HG03520 (cell line): ENCODE results near the gene OR6T1.
A peak's percentile ranks its signal among the peaks of the same experiment; 100 is the strongest.

Source experiments
- ATAC-seq: cut with Tn5 transposase; IDR thresholded peaks from one replicate; pipeline ENCODE4 v1.9.1; 2021; ENCODE audit warnings: mild to moderate bottlenecking, moderate library complexity; ENCODE audit not compliant: unreplicated experiment

OR6T1 gene, protein sequence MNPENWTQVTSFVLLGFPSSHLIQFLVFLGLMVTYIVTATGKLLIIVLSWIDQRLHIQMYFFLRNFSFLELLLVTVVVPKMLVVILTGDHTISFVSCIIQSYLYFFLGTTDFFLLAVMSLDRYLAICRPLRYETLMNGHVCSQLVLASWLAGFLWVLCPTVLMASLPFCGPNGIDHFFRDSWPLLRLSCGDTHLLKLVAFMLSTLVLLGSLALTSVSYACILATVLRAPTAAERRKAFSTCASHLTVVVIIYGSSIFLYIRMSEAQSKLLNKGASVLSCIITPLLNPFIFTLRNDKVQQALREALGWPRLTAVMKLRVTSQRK

DNA sequence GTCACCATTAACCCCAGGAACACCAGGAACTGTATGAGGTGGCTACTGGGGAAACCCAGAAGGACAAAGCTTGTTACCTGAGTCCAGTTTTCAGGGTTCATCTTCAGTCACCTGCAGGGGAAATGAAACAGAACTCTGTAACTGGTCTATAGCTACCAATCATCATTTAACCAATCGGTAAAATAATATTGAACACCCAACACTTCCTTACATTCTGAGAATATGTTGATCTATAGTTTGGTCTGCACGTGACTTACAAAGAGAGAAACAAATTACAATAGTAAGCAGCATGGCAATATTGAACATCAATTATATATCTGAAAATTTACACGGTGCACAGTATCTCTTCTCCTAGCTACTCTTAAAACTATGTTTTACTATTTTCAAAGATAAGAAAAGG is at the start of gene OR6T1:
TSS of gene OR6T1 (minus strand) at position 101 of the 400 bp plus-strand sequence. CDS start at position 101, 0 bp downstream.
- no peak for ATAC-seq

DNA sequence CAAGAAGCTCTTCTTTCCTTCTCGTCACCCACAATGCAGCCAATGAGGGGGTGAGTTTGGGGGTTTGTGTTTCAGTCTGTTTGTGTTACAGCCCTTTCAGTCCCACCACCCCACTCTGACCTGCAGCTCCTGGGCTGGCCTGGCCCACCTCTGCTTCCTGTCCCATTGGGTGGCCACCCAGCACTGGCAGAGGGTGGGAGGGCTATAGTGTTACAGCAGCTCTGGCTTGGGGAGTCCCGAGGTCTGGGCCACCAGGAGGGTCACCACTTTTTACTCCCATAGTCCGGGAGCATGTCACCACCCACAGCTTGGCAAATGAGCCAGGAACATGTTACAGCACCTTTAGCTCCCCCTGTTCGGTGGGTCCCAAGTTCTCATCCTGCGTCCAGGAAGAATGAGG is 35.7 kb upstream of the OR6T1 start:
- ATAC-seq, result no peak

DNA sequence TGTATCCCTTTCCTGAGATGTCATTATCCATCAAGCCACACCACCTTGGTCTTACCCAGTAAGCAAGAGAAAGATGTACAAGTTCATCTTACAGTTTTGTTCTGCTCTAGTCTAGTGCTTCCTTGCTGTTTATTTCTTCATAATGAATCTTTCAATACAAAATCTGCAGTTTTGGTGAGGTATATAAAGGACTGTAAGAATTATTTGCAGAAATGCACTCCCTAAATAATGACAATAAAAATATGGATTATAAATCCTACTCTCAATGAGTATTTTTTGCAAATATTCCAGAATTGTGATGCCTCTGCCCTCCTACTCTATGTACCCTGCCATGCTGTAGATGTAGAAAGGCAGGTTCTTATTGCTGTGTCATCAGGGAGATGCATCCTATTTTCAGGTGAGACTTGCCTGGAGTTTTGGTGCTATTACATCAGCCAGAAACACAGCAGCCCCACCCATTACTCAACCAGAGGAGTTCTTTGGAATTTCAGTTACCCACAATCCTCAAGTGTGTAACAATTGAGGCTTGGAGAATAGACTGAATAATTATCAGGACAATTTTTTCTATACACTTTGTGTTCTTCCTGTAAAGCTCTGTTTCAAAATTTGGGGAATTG is 34.2 kb upstream of the OR6T1 start, which contains the start of gene OR10S1:
TSS of gene OR10S1 (minus strand) at position 51 of the 617 bp plus-strand sequence. CDS start 117 bp downstream, outside the sequence.
- no peak for ATAC-seq

DNA sequence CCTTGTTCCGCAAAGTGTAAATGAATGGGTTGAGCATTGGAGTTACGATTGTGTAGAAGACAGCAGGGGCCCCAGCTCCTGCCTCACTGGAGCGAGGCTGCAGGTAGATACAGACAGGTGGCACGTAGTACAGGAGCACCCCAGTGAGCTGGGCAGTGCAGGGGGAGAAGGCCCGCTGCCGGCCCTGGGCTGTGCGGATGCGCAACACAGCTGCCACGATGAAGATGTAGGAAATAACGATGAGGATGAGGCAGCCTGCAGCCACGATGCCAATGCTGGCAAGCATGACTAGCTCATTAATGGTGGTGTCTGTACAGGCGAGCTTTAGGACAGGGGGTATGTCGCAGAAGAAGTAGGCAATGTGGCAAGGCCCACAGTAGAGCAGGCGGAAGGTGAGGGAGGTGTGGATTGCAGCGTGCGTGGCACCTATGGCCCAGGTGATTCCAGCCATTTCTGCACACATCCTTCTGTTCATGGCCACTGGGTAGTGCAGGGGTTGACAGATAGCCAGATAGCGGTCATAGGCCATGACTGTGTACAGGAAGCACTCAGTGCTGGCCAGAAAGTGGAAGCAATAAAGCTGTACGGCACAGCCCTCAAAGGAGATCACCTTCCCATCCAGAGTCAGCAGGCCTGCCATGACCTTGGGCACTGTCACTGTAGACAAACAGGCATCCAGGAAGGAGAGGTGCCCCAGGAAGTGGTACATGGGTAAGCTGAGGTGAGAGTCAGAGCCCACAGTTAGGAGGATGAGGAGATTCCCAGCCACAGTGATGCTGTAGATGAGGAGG is 33.3 kb upstream of the OR6T1 start:
- ATAC-seq, result no peak

DNA sequence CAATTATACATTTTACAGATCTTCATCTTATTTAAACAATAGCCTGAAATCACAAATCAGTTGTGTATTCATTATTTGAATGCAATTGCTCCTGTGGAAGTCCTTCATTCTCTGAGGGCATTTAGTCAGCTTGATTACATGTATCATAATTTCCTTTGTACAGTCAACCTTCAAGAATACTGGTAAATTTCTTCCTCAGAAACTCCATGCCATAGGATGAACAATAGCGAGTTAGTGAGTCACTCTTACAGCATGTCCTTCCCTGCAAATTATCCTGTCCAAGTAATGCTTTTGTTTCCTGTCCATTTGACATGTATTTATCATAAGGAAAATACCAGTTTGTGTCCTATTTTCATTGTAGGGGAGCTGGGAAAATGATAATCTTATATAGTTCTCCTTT is 30.2 kb upstream of the OR6T1 start:
- ATAC-seq, result no peak

DNA sequence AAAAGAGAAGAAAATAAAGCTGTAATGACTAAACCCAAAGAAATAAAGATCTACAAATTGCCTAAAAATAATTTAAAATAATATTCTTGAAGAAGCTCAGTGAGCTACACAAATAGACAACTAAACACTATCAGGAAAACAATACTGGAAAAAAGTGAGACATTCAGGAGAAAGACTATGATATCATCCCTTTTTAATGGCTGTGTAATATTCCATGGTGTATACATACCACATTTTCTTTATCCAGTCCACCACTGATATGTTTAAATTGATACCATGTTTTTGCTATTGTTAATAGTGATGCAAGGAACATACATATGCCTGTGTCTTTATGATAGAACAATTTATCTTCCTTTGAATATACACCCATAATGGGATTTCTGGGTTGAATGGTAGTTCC is 13.1 kb upstream of the OR6T1 start:
- ATAC-seq, result no peak

DNA sequence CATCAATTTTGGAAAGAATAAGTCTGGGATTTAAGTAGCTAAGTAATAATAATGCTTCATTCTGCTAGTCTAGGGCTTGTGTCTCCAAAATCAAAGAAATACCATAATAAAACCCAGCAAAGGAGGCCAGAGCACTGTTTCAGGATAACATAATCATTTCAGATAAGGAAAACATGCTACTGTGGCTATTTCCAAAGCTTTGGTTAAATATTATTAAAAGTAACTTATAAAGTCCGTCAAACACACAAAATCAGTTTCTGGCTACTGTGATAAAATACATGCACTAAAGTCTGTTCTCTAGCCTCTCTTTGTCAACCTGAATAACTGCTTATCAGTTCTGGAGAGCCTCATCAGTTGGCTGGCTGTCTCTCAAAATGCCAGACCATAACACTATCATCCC is 1.5 kb upstream of the OR6T1 start:
- no peak for ATAC-seq

DNA sequence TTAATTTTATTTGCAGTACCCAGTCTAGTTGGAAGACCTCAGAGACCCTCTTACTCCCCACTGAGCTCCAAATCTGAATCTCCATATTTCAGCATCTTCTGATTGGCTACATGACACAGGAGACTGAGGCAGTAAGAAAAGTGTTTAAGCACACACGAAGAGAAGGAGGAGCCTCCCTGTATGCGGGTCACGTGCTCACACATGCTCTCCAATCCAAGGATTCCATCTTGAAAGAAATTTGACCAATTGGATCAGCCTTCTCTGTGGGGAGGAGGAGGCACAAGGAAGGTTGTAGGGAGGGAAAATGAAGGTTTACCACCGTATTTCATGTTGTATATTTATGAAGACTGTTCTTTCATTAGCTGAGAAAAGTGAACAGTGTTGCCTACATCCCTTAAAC is 1.2 kb downstream of the OR6T1 start:
- no peak for ATAC-seq

DNA sequence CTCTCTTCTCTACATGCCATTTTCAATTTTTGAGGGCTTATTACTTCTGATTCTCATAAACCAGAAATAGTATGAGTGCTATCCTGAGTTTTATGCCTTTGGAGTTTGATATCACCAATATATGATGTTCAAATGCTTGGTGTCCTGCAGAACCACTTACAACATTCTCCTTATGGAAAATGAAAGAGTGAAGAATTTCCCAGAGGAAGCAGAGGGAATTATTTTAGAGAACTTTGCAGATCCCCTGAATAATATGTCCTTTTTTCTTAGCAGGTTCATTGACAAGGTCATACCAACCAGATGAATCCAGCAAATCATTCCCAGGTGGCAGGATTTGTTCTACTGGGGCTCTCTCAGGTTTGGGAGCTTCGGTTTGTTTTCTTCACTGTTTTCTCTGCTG is 4.3 kb downstream of the OR6T1 start, which contains the start of gene OR4D5:
TSS of gene OR4D5 (plus strand) at position 301 of the 400 bp plus-strand sequence. CDS start at position 301, 0 bp downstream.
- ATAC-seq, result no peak

DNA sequence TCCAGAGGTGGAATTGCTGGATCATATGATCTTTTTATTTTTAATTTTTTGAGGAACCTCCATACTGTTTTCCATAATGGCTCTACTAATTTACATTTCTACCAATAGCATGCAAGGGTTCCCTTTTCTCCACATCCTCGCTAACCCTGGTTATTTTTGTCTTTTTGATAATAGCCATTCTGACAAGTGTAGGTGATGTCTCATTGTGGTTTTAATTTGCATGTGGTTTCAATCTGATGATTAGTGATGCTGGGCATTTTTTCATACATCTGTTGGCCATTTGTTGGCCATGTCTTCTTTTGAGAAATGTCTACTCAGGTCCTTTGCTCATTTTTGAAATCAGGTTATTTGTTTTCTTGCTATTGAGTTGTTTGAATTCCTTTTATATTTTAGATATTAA is 19.6 kb downstream of the OR6T1 start:
- no peak for ATAC-seq

DNA sequence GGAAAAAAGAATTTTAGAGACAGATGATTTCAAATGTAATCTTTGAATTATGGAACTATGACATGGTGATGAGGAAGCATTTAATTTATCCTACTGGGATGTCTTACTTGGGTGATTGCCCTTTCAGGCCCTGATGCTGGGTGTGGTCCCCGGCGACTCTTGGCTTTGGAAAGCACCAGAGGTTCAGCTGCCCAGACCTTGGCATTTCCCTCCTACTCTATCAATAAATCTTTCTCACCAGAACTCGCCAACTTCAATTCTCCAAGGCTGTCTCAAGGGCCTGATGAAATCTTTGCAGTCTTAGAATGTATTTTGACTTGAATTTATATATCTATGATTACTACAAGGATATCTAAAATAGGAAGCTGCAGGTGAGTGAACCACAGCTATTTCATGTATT is 22.7 kb downstream of the OR6T1 start:
- no peak for ATAC-seq

DNA sequence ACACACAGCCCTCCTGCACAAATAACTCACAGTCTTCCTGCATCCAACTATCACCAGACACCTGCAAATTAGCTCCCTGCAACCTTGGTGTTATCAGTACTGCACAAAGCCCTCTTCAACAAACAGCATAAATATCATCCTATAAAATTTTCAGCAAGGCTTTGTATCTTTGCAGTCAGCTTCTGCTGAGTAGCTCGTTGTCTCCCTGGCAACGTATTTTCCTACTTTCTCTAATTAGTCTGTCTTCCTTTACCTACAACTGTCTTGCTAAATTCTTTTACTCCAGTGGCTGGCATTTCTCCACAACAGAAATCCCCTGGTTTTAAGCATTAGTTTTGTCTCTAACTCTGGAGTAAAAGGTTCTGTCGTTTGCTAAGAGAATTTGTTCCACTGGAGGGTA is 37.8 kb downstream of the OR6T1 start:
- ATAC-seq, result no peak

DNA sequence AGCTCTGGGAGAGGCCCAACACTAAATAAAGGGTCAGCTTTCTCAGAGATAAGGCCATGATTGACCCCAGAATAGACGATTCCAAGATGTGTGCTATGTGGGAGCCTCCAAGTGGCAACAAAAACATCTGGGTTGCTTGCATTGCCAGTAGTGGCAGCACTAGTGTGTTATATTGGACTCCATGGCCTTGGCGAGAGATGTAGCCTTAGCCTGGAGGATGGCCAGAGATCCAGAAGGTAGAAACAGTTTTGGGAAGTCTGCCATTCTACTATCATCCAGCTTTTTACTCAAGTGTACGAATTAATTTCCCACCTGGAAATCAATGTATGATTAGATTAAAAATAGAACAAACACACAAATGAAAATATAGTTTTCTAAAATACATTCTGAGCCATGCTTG is 38.7 kb downstream of the OR6T1 start:
- no peak for ATAC-seq

DNA sequence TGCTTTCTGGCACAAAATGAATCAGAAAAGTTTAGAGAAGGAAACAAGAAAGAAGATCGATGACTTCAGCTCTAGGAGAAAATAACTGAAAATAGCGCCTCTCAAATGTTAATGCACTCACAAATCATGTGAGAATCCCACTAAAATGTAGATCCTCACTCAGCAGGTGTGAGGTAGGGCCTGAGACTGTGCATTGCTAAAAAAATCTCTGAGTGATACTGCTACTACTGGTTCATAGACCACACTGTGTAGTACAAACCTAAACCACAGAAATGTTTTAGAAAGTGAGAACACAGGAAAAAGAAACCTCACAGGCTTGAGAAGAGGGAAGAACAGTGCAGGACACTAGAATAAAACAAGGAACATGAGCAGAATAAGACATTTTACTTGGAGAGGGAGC is 39.7 kb downstream of the OR6T1 start:
- ATAC-seq, result peak; percentile 94

DNA sequence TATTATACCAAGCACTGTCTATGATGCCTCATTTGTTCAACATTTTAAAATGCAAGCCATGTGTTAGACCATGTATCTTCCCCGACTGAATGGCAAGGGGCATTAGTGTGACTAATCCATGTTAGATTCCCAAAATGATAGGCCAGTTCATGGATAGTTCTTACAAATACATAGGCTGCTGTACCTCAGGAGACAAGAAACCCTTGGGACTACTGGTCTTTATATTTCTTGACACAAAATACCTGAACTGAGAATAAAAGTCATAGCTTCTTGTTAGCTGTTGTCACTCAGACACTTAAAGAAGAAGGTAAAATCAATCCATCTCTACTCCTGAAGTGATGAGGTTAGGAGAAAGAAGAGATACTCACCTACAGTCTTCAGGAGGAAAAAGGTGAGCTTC is 41.8 kb downstream of the OR6T1 start, which contains the start of gene OR8D4:
TSS of gene OR8D4 (plus strand) at position 301 of the 400 bp plus-strand sequence. CDS start 4,265 bp downstream, outside the sequence.
- ATAC-seq, result no peak

DNA sequence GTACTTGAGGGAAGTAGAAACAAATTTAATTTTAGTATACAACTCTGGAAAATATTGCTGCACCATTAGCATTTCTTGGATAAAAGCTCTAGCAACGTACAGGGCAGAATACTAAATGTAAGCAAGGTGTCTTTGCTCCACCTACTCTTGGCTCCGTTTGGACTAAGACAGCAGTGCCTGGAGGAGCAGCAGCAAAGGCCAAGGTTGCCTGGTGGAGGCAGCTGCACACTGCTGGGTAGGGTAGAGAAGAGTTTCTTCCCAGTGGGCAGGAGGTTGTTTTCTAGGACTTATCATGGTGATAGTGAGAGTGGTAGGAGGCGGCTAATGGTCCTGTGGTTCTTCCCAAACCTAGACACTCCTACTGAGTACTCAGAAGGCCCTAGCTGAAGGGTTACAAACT is 43.8 kb downstream of the OR6T1 start:
- ATAC-seq, result no peak
